NOMO-1 treated with dmso at 0.1 percent for 144 hours (cell line): ENCODE results near the gene CTNNA3.

ENCODE experiments used
- DNase-seq: peaks from one replicate; lab custom pipeline; 2025; ENCODE audit not compliant: unreplicated experiment; lab: John Stamatoyannopoulos, UW

CTNNA3 gene

GRCh38 chr10:66888237-66888636, 807.8 kb downstream of the CTNNA3 start:
- no peak for DNase-seq

DNA sequence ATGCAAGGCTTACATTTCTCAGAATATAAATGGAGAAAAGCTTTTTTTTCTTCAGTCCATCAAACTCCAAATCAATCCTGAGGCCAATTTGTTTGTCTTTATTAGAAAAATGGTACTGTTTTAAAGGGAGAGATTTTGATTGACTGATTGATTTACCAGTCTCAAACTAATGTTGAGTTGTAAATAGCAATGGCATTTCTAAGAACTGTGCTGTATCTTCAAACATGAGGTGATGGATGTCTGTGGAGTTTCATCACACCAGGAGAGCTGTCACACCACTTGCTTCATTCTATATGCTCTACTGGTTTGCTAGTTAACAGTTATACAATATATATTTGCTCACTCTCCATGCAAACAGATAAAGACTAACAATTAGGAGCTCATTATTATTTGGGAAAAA, 809.1 kb downstream of the CTNNA3 start:
- DNase-seq: no peak

GRCh38 chr10:66882271-66882670, 813.7 kb downstream of the CTNNA3 start:
- no peak for DNase-seq

GRCh38 chr10:66881814-66882213, 814.2 kb downstream of the CTNNA3 start:
- DNase-seq: no peak

DNA sequence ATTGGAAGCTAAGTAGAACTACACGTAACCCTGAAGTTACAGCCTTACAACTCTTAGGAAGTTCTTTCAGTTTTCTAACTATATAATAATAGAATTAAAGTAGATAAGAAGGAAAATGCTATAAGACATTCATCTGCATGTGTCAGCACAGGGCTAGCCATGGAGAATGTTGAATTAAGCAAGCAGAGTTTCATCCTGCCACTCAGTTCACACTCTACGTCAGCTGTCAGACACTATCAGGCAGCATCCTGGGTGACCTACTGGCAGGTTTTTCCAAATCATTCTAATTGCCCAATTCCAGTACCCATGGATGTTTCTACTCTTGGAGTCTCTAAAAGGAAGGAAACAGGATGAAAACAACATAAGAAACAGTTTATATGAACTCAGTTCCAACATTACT, 815.2 kb downstream of the CTNNA3 start:
- no peak for DNase-seq

GRCh38 chr10:66880292-66880691, 815.7 kb downstream of the CTNNA3 start:
- no peak for DNase-seq

DNA sequence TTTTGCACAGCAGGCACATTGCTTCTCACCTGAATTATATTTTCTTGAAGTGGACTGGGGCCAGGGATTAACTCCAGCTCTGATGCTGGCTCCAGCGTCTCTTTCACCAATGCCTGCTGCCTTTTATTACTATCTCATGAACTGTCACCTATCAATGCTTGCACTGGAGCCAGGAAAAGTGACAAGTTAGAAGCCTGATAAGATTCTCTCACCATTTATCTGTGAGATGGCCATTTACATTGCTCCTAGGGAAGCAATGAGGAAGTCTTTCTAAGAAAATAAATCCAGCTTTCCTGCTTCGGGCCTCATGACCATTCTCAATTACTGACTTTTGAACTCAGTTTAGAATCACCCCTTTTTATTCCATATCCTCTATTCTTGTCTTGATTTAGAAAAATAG, 818.6 kb downstream of the CTNNA3 start:
- no peak for DNase-seq

GRCh38 chr10:66869635-66870034, 826.4 kb downstream of the CTNNA3 start:
- no peak for DNase-seq

DNA sequence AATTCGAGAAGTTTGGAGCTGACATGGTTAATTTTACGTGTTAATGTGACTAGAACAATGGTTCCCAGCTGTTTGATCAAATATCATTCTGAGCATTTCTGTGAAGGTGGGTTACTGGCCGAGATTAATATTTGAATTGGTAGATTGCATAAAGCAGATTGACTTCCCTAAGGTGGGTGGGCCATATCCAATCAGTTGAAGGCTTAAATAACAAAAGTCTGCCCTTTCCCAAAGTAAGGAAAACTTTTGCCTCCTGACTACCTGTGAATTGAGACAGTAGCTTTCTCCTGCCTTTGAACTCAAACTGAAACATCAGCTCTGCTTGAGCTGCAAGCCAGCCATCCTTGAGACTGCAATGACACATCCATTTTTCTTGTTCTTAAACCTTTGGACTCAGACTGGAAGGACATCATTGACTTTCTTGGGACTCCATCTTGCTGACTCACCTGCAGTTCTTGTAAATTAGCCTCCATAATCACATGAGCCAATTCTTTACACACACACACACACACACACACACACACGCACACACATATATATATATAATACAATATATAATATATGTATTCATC, 833.2 kb downstream of the CTNNA3 start:
- DNase-seq: no peak

DNA sequence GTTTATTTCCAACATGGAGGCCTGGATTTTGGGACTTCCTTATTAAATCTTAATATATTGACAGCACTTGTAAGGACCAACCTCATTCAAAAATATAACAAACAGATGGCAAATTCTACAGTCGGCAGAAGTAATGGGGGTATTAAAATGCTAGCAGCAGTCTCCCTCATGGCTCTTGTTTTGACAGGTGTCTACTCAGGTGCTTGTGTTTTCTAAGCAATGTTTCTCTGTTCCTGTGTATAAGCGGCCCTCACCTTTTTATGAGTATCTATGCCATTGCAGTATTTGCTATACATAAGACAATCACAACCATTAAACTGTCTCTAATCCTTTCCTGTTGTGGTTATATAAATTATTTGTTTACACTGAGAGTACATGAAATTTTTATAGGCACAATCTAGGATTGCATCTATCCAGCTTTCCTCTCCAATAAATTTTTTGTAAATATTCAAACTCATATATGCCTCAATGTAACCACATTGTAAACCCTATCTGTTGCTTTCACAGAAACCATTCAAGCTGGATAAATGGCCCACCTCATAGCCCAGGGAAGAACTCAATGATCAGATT, 835.5 kb downstream of the CTNNA3 start:
- DNase-seq: no peak

GRCh38 chr10:66852811-66853210, 843.2 kb downstream of the CTNNA3 start:
- DNase-seq: no peak

- DNase-seq: no peak
Observed at GRCh38 chr10:66848856-66849255, 847.1 kb downstream of the CTNNA3 start.

DNA sequence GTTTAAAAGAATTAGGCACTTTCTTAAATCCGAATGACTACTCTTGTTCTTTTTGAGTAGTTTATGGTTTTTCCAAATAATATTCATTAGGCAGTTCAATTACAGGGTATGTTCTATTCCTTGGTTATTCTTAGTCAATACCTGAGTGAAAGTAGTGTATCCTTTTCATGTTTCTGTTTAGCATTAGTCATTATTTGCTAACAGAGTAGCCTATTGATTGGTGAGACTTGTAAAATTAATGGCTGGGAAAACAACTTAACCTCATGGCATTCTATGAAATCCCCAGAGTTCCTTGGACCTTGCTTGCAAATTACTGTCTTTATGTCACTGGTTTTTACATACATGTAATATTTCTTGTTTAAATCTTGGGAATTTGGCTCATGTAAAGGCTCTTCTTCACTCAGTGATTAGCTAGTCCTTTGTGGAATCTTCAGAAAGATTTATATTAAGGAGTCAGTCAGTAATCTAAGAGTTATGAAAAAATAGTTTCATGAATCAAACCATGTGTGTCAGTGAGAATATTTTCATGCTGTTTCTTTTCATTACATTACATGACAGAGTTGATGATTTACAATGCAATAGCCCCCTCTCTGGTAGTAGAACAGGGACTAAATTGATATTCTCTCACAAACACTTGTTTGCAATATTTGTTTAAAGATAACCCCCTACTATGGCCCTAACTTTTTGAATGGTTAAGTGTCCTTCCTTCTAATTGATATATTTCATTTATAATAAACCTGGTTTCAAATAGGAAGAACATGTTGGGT, 851.6 kb downstream of the CTNNA3 start:
- no peak for DNase-seq

GRCh38 chr10:66843396-66843795, 852.6 kb downstream of the CTNNA3 start:
- no peak for DNase-seq

DNA sequence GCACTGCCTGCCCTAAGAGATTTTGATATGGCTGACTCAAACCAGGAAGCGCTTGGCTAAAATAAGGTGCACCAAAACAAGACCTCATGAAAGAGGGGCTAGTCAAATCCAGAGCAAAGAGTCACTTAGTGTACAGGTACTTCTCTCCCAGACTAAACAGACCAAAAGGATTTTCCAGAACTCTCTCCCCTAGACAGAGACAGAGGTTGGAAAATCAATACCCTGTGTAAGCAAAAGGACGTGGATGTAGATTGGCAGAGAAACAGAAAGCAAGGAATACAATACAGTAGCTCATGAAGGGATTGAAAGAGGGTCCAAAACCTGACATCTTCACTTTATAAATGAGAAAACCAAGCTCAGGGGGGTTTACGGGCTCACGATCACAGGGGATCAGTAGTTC, 853.1 kb downstream of the CTNNA3 start:
- DNase-seq: no peak

- no peak for DNase-seq
Observed at GRCh38 chr10:66842371-66842770, 853.6 kb downstream of the CTNNA3 start.

DNA sequence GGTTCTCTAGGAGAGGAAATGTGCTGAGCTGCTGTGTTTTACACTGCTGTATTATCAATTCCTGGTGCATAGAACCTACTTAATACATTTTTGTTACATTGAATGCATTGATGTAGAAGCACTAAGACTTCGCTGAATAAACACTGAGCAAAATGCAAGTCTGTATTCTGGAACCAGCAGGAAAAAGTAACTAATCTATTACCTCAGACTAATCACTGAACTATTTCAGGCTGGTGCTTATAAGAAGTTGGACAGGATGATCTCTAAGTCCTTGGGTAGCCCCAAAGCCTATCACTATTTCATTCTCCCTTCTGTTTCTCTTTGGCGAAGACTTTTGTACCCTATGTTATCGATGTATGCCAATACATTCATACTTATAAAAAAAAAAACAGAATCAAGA, 857.3 kb downstream of the CTNNA3 start:
- DNase-seq: no peak

- no peak for DNase-seq
Observed at GRCh38 chr10:66837990-66838389, 858.0 kb downstream of the CTNNA3 start.

DNA sequence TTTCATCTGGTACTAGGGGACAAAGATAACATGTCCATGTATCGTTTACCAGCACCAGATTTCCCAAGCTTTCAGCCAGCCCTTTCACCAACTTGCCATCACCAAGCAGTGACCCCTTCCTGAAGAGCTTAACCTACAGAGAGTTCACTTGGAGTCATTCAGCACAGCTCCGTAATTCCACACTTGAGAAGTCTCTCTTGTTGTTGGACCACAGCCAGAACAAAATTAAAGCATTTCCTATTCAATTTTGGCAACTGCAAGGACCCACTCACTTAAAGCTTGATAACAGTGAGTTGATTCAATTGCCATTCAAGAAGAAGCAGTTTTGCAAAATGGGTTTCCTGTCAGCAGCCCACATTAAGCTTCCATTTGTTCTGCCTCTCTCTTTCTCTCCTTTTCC, 858.7 kb downstream of the CTNNA3 start:
- no peak for DNase-seq

- no peak for DNase-seq
Observed at GRCh38 chr10:66836771-66837170, 859.2 kb downstream of the CTNNA3 start.

DNA sequence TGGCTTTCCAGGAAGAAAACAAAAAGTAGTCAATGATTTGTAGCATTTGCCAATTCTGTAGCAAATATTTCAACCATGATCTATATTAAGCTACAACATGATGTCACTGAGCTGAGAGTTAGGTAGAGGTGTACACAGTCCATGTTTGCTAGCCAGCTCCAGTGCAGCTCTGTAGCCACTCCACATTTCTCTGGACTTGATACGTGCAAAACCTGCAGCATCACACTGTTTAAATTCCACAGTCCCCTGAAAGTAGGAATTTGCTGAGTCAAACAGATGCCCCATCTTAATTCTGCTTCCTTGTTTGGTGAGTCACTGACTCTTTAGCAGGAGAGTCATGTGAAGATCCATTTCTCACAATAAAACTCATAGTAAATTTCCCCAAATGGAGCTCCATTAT, 859.9 kb downstream of the CTNNA3 start:
- no peak for DNase-seq

DNA sequence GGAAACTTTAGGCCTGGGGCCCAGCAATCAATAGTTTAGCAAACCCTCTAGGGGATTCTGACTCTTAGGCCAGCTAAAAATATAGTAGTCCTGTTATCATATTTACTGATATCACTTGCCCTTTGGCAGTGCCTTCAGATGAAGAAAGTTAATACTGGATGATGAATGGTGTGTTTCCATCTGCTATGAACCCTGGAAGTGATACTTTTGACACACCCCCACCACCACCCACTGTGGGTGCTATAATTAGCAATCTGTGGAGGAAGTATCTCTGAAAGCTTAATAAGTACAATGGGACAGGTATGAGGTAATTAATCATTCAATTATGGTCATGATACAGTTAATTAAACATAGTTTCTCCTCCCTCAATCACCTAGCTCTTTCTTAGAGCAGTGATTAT, 860.6 kb downstream of the CTNNA3 start:
- no peak for DNase-seq

DNA sequence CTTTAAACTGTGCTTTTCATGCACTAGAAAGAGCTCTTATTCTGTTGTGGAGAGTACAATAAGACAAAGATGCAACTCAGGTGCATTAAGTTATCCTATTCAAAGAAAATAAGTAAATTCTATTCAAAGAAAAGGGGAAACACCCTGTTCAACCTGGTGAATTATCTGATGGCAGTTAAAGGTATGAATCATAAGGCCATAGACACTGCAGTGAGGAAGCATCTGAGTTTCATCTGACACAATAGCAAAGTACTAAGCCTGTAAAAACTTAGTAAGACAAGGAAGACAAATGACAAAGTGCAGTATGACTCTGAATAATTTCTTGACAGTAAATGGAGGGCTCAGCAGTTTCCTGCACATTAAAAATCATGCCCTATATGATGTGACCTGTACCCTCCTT, 861.2 kb downstream of the CTNNA3 start:
- DNase-seq: no peak
